GM21576 (cell line): ENCODE results near the gene PCDH12.

Experiments used
- ATAC-seq: cut with Tn5 transposase; IDR thresholded peaks from one replicate; pipeline ENCODE4 v1.9.1; 2021; ENCODE audit warnings: mild to moderate bottlenecking, moderate library complexity; ENCODE audit not compliant: unreplicated experiment

PCDH12 gene

GRCh38 chr5:141941307-141941706, 16.7 kb downstream of the PCDH12 start:
- no peak for ATAC-seq

- no peak for ATAC-seq
Observed at GRCh38 chr5:141940695-141941271, 17.2 kb downstream of the PCDH12 start.

GRCh38 chr5:141935538-141935937, 22.5 kb downstream of the PCDH12 start:
- no peak for ATAC-seq

GRCh38 chr5:141934099-141934844, 23.7 kb downstream of the PCDH12 start:
- ATAC-seq: no peak

- ATAC-seq: no peak
Observed at GRCh38 chr5:141933151-141933550, 24.9 kb downstream of the PCDH12 start.

- ATAC-seq: no peak
Observed at GRCh38 chr5:141931694-141932093, 26.3 kb downstream of the PCDH12 start.

- no peak for ATAC-seq
Observed at GRCh38 chr5:141929398-141930058, 28.5 kb downstream of the PCDH12 start.

GRCh38 chr5:141928051-141928450, 30.0 kb downstream of the PCDH12 start:
- ATAC-seq: no peak

- ATAC-seq: no peak
Observed at GRCh38 chr5:141926434-141926833, 31.6 kb downstream of the PCDH12 start.

- peak; percentile 98 for ATAC-seq
Observed at GRCh38 chr5:141923448-141924313, 34.3 kb downstream of the PCDH12 start, which contains the start of gene DELE1. Gene DELE1, plus strand, starts transcription at chr5:141923871. Its CDS starts 71 bp downstream, at chr5:141923942.

GRCh38 chr5:141922827-141923447, 35.1 kb downstream of the PCDH12 start:
- peak; percentile 0 for ATAC-seq

GRCh38 chr5:141920771-141921170, 37.2 kb downstream of the PCDH12 start:
- no peak for ATAC-seq

- no peak for ATAC-seq
Observed at GRCh38 chr5:141919218-141920119, 38.5 kb downstream of the PCDH12 start.

- ATAC-seq: no peak
Observed at GRCh38 chr5:141917760-141918159, 40.2 kb downstream of the PCDH12 start.

- ATAC-seq: peak; percentile 50
Observed at GRCh38 chr5:141916522-141916921, 41.5 kb downstream of the PCDH12 start.

- peak; percentile 12 for ATAC-seq
Observed at GRCh38 chr5:141915881-141916336, 42.1 kb downstream of the PCDH12 start.

GRCh38 chr5:141914797-141915196, 43.2 kb downstream of the PCDH12 start:
- no peak for ATAC-seq

GRCh38 chr5:141914199-141914743, 43.7 kb downstream of the PCDH12 start:
- peak; percentile 58 for ATAC-seq

- ATAC-seq: no peak
Observed at GRCh38 chr5:141913560-141914198, 44.3 kb downstream of the PCDH12 start.
